GM12891 (cell line): ENCODE data around the gene LHB.
A peak's percentile ranks its signal among the peaks of the same experiment; 100 is the strongest.

Experiments used
- DNase-seq: peaks from one replicate; pipeline ENCODE4 v3.0.0; 2011; ENCODE audit warnings: low spot score; ENCODE audit not compliant: insufficient read length
- FAIRE-seq: peaks from 2 replicates; lab custom pipeline; 2011; peaks lifted over from hg19 to GRCh38; lab: Jason Lieb, UNC
- PAX5 ChIP-seq: IDR thresholded peaks from 2 replicates; pipeline ENCODE4 v1.6.1; 2011; ENCODE audit warnings: low read length, moderate library complexity, mild to moderate bottlenecking; ENCODE audit not compliant: insufficient read depth, severe bottlenecking
- POLR2A ChIP-seq: IDR thresholded peaks from 2 replicates; pipeline ENCODE4 v1.6.1; 2011; ENCODE audit warnings: low read depth, low read length, control low read depth
- POLR2AphosphoS5 ChIP-seq: IDR thresholded peaks from 2 replicates; pipeline ENCODE4 v1.6.1; 2011; ENCODE audit warnings: low read depth, low read length, control low read depth
- POU2F2 ChIP-seq: IDR thresholded peaks from 2 replicates; pipeline ENCODE4 v1.6.1; 2011; ENCODE audit warnings: low read depth, mild to moderate bottlenecking, control low read depth, low read length, moderate library complexity
- SPI1 ChIP-seq: IDR thresholded peaks from 2 replicates; pipeline ENCODE4 v1.6.1; 2011; ENCODE audit warnings: low read depth, low read length, control low read depth
- TAF1 ChIP-seq: IDR thresholded peaks from 2 replicates; pipeline ENCODE4 v1.6.1; 2011; ENCODE audit warnings: low read depth, low read length, control low read depth

LHB gene

DNA sequence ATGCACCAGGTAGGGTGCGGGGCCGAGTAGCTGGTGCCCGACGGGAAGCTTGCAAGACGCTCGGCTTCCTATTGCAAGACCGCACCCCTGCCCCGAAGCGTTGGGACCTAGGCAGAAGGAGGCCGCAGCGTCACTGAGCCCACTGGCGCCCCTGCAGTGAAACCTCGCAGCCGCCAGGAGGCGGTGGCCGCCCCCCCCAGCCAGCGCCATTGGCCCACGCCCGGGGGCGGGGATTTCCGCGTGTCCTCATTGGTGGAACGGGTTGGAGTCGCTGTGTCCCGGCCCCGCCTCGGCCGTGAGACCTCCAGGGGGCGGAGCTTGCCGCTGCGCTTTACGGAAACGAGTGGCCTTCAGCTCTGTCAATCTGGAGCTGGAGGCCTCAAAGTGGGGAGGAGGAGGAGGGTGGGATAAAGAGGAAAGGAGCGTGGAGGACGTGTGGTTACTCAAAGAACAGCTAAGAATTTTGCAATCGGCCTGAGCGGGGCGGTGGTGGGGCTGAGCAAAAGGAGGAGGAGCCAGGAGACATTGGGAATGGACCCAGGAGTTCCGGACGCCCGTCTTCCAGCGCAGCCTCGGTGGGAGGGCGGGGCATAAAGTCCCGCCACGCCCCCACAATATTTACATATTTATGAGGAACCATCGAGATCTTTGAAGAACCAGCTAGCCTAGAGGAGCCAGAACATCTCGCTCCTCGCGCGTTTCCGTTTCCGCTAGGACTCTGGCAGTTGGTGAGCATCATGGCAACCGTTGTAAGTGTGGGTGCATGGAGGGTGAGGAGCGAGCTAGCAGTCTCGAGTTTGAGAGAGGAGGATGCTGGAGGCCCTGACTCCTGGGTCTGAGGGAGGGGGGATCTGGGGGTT, 23.5 kb downstream of the LHB start, which contains the start of the genes GYS1 and RUVBL2:
TSS of gene GYS1 (minus strand) at position 135 of the 860 bp plus-strand sequence. CDS start 197 bp downstream, outside the sequence.
TSS of gene RUVBL2 (plus strand) at position 713 of the 860 bp plus-strand sequence. CDS start at position 738, 25 bp downstream.
- DNase-seq = peak; percentile 98
- peak; percentile 99 for FAIRE-seq
- TF ChIP-seq POU2F2 = peak; percentile 97
- peak; percentile 95 for TF ChIP-seq POLR2AphosphoS5
- TF ChIP-seq TAF1 = peak; percentile 93
- TF ChIP-seq POLR2A = peak; percentile 94
- TF ChIP-seq SPI1 = no peak; the same call in 1 of the 2 replicates
- TF ChIP-seq PAX5 = no peak

DNA sequence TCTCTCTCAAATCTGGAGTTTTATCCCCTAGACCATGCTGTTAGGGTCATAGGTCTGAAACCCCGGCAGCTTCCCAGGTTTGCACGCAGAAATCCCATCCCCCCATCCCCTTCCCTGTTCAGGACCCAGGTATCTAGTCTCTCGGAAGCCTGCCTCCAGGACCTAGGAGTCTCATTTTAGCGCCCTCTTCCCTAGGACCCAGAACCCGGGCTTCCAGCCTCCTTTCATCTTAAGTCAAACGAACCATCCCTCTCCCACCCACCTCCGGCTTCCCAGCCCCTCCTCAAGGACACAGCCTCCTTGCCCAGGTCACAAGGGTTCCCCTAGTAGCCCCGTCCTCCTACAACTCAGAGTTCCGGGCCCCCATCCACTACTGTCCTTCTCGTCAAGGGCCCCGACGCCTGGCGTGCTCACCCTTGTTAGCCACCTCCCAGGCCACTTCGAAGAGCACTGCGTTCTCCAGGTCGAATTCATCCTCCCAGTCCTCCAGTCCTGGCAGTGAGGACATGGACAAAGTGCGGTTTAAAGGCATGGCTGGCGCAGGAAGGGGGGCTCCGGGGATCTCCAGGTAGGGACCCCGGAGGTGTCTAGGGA, 24.2 kb downstream of the LHB start:
- DNase-seq (no peak), FAIRE-seq (no peak)
- no peak for TF ChIP-seq TAF1
- TF ChIP-seq POLR2A = no peak
- TF ChIP-seq SPI1 = no peak
- no peak for TF ChIP-seq POLR2AphosphoS5

DNA sequence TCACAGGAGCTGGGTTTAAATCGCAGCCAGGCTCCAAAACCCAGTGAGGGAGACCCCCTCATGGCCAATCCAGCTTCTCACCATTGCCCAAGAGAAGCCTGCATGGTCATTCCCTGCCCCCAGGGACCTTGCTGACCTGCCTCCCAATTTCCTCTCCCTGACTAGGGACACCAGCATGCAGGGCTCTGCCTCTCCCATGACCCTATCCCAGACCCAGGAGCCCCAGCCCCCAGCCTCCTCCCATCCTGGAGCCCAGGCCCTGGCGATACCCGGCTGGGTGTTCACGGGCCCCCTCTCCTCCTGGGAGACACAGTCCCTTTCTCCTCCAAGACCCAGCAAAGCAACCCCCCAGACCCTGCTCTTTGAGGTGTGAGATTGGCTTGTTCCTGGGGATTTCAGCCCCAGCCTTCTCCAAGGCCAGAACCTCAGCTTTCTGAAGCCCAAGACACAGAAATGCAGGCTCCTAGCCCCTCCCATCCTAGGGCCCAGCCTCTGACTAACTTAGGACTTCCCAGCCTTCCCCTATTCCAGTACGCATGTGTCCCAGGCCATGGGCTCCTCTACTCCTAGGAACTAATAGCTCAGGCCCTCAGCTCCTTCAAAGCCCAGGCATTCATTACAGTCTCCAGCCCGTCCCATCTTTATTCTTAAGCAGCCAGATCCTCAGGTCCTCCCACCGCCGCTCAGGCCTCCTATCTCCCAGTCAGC, 24.9 kb downstream of the LHB start:
- TF ChIP-seq SPI1 (0 out of 2 replicates have a peak, but pooled peaks have one; percentile 2), POU2F2 (no peak), POLR2AphosphoS5 (no peak)
- FAIRE-seq (no peak), DNase-seq (peak; percentile 47)

GRCh38 chr19:48991011-48991609, 25.8 kb downstream of the LHB start:
- FAIRE-seq = no peak
- DNase-seq = no peak
- TF ChIP-seq PAX5 (no peak), POU2F2 (no peak), SPI1 (no peak), TAF1 (no peak), POLR2A (no peak), POLR2AphosphoS5 (no peak)

GRCh38 chr19:48990400-48990799, 26.5 kb downstream of the LHB start:
- no peak for TF ChIP-seq POU2F2
- TF ChIP-seq POLR2AphosphoS5 = no peak
- TF ChIP-seq TAF1 = no peak
- no peak for TF ChIP-seq PAX5
- TF ChIP-seq SPI1 = no peak
- TF ChIP-seq POLR2A = no peak
- DNase-seq (no peak), FAIRE-seq (no peak)

DNA sequence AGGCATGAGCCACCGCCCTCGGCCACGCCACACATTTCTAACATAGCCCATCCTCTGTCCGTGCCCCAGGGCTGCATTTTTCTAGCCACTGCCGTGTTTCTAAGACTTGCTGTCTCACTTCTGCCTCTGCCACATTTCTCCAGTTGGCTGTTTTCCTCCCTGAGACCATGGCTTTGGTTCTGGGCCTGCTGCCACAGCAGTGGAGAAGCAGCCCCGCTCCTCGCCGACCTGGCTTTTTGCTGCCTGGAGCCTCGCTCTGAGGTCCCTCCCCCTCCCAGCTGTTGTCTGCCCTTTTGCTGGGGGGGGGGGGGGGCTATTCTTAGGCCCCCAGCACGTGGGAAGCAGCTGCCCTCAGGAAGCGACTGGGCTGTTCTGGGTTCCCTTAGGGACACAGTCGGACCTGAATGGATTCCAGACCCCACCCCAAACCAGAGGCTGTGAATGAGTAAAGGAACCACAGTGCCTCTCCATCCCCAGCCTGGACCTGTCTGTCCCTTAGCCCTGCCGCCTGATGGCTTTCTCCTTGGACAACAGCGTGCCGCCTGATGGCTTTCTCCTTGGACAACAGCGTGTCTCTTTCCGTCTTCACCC, 27.1 kb downstream of the LHB start:
- no peak for TF ChIP-seq PAX5
- no peak for TF ChIP-seq POU2F2
- TF ChIP-seq TAF1 = no peak
- DNase-seq = no peak
- FAIRE-seq = no peak

DNA sequence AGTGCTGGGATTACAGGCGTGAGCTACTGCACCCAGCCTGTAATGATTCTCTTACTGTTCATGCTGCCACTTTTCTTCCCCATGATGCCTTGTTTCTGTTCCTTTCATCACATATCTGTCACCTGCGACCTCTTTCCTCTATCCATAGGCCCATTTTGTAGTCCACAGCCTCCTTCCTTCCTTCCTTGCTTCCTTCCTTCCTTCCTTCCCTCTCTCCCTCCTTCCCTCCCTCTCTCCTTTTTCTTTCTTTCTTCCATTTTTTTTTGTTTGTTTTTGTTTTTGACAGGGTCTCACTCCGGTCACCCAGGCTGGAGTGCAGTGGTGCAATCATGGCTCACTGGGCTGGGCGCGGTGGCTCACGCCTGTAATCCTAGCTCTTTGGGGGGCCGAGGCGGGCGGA, 28.0 kb downstream of the LHB start:
- TF ChIP-seq POLR2AphosphoS5 = no peak
- TF ChIP-seq POU2F2 = no peak
- TF ChIP-seq PAX5 = no peak
- no peak for TF ChIP-seq POLR2A
- TF ChIP-seq TAF1 = no peak
- TF ChIP-seq SPI1 = no peak
- DNase-seq (no peak), FAIRE-seq (no peak)

GRCh38 chr19:48988286-48988685, 28.6 kb downstream of the LHB start:
- FAIRE-seq (no peak), DNase-seq (no peak)
- TF ChIP-seq SPI1 = no peak
- TF ChIP-seq POU2F2 = no peak
- no peak for TF ChIP-seq TAF1
- no peak for TF ChIP-seq PAX5
- TF ChIP-seq POLR2AphosphoS5 = no peak
- no peak for TF ChIP-seq POLR2A

DNA sequence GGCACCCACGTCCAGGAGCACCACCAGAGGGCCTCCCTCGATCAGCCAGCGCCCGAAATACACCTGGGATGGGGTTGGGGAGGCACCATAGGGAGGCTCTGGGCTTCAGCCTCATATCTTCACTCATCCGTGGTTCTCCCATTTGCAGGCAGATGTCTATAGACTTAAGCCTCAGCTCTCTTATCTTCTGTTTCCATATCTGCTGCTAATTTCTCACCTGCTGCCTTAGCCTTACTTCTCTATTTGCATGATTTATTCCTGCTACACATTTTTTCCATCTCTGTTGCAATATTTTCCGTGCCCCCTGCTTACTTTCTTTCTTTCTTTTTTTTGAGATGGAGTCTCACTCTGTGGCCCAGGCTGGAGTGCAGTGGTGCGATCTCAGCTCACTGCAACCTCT, 29.6 kb downstream of the LHB start:
- no peak for DNase-seq
- FAIRE-seq = no peak
- TF ChIP-seq SPI1 (no peak), POLR2A (no peak), POLR2AphosphoS5 (no peak), TAF1 (no peak), PAX5 (no peak), POU2F2 (no peak)
